GM12864 (cell line): ENCODE measurements around the gene CD6.

ENCODE experiments used
- DNase-seq: peaks from one replicate; pipeline ENCODE4 v3.0.0-alpha.2; 2011; ENCODE audit warnings: low read depth
- H3K4me3 ChIP-seq: 2 replicates; pipeline ENCODE4 v1.5.1; 2011; ENCODE audit warnings: mild to moderate bottlenecking, low read depth, low read length, control low read depth
- TF ChIP-seq, protein P1 (sequence below): IDR thresholded peaks from 2 replicates; pipeline ENCODE4 v1.5.1; 2011; ENCODE audit warnings: low read depth, mild to moderate bottlenecking, moderate library complexity, low read length, control low read depth, inconsistent platforms; ENCODE audit errors: missing control alignments

The CD6 gene

DNA sequence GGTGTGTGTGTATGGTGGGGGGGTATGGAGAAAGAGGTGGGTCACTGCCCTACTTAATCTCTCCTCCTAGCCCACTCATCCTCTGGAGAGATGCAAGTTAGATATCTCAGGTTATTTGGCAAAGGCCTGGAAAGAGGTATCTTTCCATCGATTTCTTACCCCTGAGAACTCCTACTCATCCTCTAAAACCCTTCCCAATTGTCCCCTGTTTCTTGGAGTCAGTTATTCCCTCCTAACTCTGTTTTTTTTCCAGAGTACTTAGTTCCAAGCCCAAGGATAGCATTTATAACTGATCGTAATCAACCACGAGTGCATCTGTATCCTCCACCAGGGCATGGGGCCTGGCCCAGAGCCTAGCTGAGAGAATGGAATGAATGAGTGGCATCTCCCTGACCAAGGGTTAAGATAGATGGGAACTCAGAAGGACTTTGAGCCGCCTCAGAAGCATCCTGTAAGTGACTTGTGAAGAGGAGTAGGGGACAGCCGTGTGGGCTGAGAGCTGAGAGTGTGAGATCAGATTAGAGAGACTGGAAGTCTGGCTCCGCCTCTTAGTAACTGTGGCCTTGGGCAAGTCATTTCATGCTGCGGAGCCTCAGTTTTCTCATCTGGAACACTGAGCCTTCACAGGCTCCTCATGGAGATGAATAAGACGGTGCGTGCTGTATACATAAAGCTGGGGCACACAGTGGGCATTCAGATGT, 16.2 kb downstream of the CD6 start:
- no peak overlapping the region for H3K4me3 ChIP-seq
- TF ChIP-seq, protein P1, sequence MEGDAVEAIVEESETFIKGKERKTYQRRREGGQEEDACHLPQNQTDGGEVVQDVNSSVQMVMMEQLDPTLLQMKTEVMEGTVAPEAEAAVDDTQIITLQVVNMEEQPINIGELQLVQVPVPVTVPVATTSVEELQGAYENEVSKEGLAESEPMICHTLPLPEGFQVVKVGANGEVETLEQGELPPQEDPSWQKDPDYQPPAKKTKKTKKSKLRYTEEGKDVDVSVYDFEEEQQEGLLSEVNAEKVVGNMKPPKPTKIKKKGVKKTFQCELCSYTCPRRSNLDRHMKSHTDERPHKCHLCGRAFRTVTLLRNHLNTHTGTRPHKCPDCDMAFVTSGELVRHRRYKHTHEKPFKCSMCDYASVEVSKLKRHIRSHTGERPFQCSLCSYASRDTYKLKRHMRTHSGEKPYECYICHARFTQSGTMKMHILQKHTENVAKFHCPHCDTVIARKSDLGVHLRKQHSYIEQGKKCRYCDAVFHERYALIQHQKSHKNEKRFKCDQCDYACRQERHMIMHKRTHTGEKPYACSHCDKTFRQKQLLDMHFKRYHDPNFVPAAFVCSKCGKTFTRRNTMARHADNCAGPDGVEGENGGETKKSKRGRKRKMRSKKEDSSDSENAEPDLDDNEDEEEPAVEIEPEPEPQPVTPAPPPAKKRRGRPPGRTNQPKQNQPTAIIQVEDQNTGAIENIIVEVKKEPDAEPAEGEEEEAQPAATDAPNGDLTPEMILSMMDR = no peak

DNA sequence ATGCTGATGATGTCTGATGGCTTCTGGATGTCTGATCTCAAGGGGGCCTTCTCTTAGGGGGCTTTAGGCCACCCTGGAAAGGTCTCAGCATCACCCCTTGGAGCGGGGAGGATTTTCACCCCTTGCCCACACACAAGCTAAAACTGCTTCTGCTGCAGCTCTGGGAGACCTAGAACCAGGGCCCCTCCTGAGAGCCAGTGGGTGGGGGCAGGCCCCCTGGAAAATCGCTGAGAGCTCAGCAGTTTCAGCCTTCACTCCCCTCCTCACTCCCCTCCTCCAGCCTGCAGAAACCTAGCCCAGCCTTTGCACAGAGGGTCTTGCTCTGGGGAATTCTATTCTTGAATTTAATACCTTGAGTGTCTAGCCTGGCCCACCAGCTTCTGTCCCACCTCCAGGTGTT, 17.2 kb downstream of the CD6 start:
- TF ChIP-seq, protein P1 = no peak

More for the DNA sequence above, 16.2 kb downstream of the CD6 start:
- no peak for DNase-seq

DNA sequence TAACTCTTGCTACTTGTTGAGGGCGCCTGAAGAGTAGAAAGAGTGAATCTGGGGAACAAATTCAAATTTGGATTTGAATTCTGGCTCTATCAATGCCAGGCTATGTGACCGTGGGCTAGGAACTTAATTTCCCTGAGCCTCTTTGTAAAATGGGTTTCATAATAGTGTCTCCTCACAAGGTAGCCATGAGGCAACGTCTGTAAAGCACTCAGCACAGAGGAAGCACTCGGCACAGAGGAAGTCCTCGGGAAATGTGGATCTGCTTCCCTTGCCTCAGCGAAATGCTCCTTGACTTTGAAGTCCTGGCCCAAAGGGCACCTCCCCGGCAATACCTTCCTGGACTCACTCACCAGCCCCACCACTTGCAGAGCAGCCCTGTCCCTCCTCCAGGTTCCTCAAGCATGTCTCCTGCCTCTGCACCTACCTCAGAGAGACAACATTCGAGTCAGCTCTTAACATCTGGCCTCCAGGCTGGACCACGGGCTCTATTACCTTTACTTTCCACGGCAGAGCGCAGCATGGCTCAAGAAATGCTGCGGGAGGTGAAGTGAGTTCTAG, 17.7 kb downstream of the CD6 start:
- no peak overlapping the region for H3K4me3 ChIP-seq
- no peak for DNase-seq
- TF ChIP-seq, protein P1 = no peak

More for the DNA sequence above, 17.2 kb downstream of the CD6 start:
- H3K4me3 ChIP-seq = no peak overlapping the region
- no peak for DNase-seq

DNA sequence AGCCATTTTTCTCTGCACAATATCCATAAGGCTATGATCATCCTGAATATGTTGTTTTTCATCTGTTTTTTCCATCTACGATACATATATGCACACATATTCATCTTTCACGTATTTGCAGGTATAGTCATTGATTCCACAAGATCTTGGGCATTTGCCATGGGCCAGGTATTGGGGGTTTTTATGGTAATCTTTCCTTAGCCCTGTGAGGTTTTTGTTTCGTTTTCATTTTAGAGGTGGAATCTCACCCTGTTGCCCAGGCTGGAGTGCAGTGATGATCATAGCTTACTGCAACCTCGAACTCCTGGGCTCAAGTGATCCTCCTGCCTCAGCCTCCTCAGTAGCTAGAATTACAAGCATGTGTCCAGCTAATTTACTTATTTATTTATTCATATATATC, 20.0 kb downstream of the CD6 start:
- H3K4me3 ChIP-seq = no peak overlapping the region
- TF ChIP-seq, protein P1 = no peak
- DNase-seq = no peak

DNA sequence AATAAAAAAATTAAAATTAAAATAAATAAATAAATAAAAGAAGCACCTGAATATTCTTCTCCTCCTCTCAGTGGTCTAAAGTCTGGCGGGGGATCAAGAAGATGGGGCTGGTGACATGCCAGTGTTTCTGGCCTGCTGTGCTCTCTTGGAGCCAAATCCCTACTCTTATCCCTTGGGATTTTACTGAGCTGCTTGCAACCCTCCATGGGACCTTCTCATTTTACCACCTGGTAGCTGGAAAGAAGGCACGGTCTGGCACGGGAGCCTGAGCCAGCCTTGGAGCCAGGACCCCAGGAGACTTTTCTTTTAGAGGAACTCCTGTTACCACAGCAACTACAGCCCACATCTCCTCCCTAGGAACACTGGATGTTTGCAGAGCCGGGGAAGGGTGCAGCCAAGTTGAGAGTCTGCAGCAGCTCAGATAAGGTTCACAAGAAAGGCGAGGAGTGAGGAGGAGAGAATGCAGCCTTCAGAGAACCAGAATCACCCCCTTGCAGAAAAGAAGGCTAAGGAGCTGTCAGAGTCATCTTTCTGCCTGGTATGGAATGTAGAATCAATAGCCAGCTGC, 21.4 kb downstream of the CD6 start:
- no peak overlapping the region for H3K4me3 ChIP-seq
- no peak for DNase-seq
- TF ChIP-seq, protein P1 = no peak

DNA sequence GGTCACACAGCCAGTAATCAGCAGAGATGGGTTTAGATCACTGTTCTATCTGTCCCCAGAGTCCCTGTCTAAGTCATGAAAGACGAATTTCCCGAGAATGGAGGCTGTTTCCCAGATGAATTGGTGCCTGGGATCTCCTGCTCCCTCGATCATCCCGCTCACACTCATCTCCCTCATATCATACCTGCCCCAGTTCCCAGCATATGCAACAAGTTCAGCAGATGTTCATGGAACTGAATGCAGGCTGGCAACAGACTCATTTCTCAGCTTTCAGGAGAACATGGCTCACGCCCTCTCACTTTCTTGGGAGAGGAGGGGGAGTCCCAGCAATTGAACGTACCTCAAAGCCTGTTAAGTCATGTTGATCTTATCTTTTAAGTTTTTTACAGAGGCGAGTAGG, 22.1 kb downstream of the CD6 start:
- DNase-seq = no peak
- no peak overlapping the region for H3K4me3 ChIP-seq
- TF ChIP-seq, protein P1 = no peak
